Measurements from ENCODE around the gene SBF2. TPM values are rescaled to one million over a fixed set of nuclear protein-coding genes. Genes with fewer than 3 reads are reported as not detected.

The SBF2 gene
- total and polyA plus RNA-seq, 2 donors (not counting 1 experiment from before 2014, with no cell fraction given), result 5.6 to 17.7 TPM

DNA sequence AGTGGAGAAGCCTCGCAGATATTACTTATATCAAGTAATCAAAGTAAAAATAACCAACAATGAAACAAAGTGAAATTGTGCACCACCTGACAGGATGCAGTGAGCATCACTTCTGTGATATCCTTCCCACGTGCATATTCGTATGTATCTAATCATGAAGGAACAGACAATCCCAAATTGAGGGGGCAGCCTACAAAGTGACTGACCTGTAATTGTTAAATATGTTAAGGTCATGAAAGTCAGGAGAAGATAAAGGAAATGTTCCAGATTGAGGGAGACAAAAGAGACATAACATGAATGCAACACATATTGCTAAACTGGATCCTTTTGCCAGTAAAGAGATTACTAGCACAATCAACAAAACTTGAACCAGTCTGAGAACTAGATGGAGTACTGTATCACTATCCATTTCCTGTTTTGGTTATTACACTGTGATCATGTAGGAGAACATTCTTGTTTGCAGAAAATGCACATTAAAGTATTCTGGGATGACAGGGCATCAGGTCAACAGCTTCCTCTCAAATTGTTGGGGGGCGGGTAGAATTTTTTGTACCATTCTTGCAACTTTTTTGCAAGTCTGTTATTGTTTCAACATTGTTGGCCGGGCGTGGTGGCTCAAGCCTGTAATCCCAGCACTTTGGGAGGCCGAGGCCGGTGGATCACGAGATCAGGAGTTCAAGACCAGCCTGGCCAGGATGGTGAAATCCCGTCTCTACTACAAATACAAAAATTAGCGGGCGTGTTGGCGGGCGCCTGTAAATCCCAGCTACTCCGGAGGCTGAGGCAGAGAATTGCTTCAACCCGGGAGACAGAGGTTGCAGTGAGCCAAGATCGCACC is 2.0 kb downstream of the SBF2 start:
- Mint-ChIP-seq H3K9me3 (ENCODE audit: insufficient read depth) (no peaks in the 10 kb centered on the region), H3K27me3 (peaks cover 37% of the 10 kb centered on the region), H3K4me3 (peak overlapping the region; percentile 42), H3K4me1 (peaks cover 20% of the 10 kb centered on the region), H3K27ac (no peak overlapping the region)
- TF ChIP-seq, protein P1, sequence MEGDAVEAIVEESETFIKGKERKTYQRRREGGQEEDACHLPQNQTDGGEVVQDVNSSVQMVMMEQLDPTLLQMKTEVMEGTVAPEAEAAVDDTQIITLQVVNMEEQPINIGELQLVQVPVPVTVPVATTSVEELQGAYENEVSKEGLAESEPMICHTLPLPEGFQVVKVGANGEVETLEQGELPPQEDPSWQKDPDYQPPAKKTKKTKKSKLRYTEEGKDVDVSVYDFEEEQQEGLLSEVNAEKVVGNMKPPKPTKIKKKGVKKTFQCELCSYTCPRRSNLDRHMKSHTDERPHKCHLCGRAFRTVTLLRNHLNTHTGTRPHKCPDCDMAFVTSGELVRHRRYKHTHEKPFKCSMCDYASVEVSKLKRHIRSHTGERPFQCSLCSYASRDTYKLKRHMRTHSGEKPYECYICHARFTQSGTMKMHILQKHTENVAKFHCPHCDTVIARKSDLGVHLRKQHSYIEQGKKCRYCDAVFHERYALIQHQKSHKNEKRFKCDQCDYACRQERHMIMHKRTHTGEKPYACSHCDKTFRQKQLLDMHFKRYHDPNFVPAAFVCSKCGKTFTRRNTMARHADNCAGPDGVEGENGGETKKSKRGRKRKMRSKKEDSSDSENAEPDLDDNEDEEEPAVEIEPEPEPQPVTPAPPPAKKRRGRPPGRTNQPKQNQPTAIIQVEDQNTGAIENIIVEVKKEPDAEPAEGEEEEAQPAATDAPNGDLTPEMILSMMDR (IDR thresholded peaks at IDR 0.05), result no peak
- no peak for TF ChIP-seq EZH2 (IDR thresholded peaks at IDR 0.05; ENCODE audit: borderline replicate concordance, insufficient read depth, low read depth, low read length, poor library complexity, severe bottlenecking)
- intact Hi-C loops (cut with micrococcal nuclease), result no loop called here
- Histone ChIP-seq H3K27ac (ENCODE audit: low read length in 2 of 2) (no peak overlapping the region), H3K9me3 (ENCODE audit: control extremely low read depth in 1 of 3, control insufficient read depth in 2 of 3, insufficient read depth in 1 of 3, low read length in 2 of 3) (no peaks in the 10 kb centered on the region), H3K4me2 (replicated peaks; ENCODE audit: low read depth, low read length, poor library complexity, severe bottlenecking) (no peak overlapping the region), H3K27me3 (replicated peaks in 1 of 4; ENCODE audit: control extremely low read depth in 1 of 4, control insufficient read depth in 3 of 4, insufficient read depth in 4 of 4, low read length in 3 of 4) (peaks cover 0 to 22% (median 13%) of the 10 kb centered on the region in 4 experiments), H3K9ac (ENCODE audit: low read length) (no peak overlapping the region), H3K4me3 (ENCODE audit: control extremely low read depth in 1 of 5, extremely low read depth in 1 of 5, insufficient read depth in 1 of 5, low read depth in 2 of 5, low read length in 4 of 5) (no peak overlapping the region), H2AFZ (ENCODE audit: insufficient read depth, low read depth, low read length, poor library complexity, severe bottlenecking) (no peak overlapping the region), H3K4me1 (ENCODE audit: control insufficient read depth in 2 of 2, insufficient read depth in 2 of 2, low read length in 2 of 2) (peaks cover 19 to 20% of the 10 kb centered on the region in 2 donors), H4K20me1 (ENCODE audit: control insufficient read depth, insufficient read depth, low read length, poor library complexity, severe bottlenecking) (peaks cover 18% of the 10 kb centered on the region), H3K36me3 (replicated peaks in 1 of 2; ENCODE audit: control extremely low read depth in 1 of 2, control insufficient read depth in 1 of 2, extremely low read depth in 1 of 2, insufficient read depth in 2 of 2, low read length in 1 of 2) (no peaks in the 10 kb centered on the region), H3K79me2 (ENCODE audit: control insufficient read depth, insufficient read depth, low read length) (peaks cover 32% of the 10 kb centered on the region)
- ChIA-PET CTCF (interaction anchor here (0.9 to 1.3 kb wide), 3 partner anchors 12 to 30 kb away, joined by 3 to 4 read pairs (median 3); partner anchors contain the start of gene ADM), POLR2A (no interaction called here)
- 100% methylated on average over 6 of the region's 17 CpGs for WGBS (ENCODE audit: insufficient coverage)
- ATAC-seq (ENCODE audit: low read depth), result no peak
- no peak for DNase-seq

DNA sequence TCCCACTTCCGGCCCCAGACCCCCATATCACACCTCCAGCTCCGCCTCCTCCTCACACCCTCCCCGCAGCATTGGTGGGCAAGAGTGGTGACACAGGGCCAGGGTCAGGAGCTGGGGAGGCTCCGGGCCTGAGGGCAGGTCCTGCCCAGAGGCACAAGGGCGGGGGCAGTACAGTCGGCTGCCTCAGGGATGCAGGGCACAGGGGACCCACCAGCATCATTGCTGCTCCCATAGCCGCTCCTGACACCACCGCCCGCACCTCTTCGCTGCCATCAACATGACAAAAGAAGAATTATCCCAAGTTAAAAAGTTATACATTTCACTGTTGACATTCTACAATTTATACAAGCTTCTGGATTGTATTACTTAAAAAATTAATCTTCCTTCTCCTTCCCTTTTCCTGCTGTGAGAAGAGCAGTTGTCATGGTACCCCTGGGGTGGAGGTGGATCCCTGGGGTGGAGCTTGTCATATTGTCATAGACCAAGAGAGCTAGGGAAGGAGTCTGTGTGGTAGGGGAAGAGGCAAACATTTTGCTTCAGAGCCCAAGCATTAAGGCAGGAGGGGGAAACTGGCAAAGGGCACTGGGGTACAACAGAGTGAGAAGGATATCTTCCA is 4.1 kb downstream of the SBF2 start:
- no peak for ATAC-seq (ENCODE audit: low read depth)
- CTCF ChIA-PET, result no interaction called here

More for the DNA sequence above, 4.1 kb downstream of the SBF2 start:
- TF ChIP-seq EZH2 (IDR thresholded peaks at IDR 0.05; ENCODE audit: borderline replicate concordance, insufficient read depth, low read depth, low read length, poor library complexity, severe bottlenecking), result no peak
- TF ChIP-seq, protein P1 (IDR thresholded peaks at IDR 0.05), result no peak
- Mint-ChIP-seq H3K27me3 (peaks cover 23% of the 10 kb centered on the region), H3K4me3 (no peak overlapping the region), H3K27ac (no peak overlapping the region), H3K4me1 (peaks cover 19% of the 10 kb centered on the region), H3K9me3 (ENCODE audit: insufficient read depth) (no peaks in the 10 kb centered on the region)
- Histone ChIP-seq H3K36me3 (replicated peaks in 1 of 2; ENCODE audit: control extremely low read depth in 1 of 2, control insufficient read depth in 1 of 2, extremely low read depth in 1 of 2, insufficient read depth in 2 of 2, low read length in 1 of 2) (no peaks in the 10 kb centered on the region), H3K4me2 (replicated peaks; ENCODE audit: low read depth, low read length, poor library complexity, severe bottlenecking) (no peak overlapping the region), H3K4me1 (ENCODE audit: control insufficient read depth in 2 of 2, insufficient read depth in 2 of 2, low read length in 2 of 2) (peaks cover 13% of the 10 kb centered on the region in 2 donors), H2AFZ (ENCODE audit: insufficient read depth, low read depth, low read length, poor library complexity, severe bottlenecking) (no peak overlapping the region), H3K9me3 (ENCODE audit: control extremely low read depth in 1 of 3, control insufficient read depth in 2 of 3, insufficient read depth in 1 of 3, low read length in 2 of 3) (no peaks in the 10 kb centered on the region), H3K9ac (ENCODE audit: low read length) (no peak overlapping the region), H3K27me3 (replicated peaks in 1 of 4; ENCODE audit: control extremely low read depth in 1 of 4, control insufficient read depth in 3 of 4, insufficient read depth in 4 of 4, low read length in 3 of 4) (peaks cover 0 to 13% (median 5%) of the 10 kb centered on the region in 4 experiments), H3K27ac (ENCODE audit: low read length in 2 of 2) (no peak overlapping the region), H3K79me2 (ENCODE audit: control insufficient read depth, insufficient read depth, low read length) (peaks cover 33% of the 10 kb centered on the region), H3K4me3 (ENCODE audit: control extremely low read depth in 1 of 5, extremely low read depth in 1 of 5, insufficient read depth in 1 of 5, low read depth in 2 of 5, low read length in 4 of 5) (no peak overlapping the region), H4K20me1 (ENCODE audit: control insufficient read depth, insufficient read depth, low read length, poor library complexity, severe bottlenecking) (peaks cover 18% of the 10 kb centered on the region)
- intact Hi-C loops (cut with micrococcal nuclease), result no loop called here
- POLR2A ChIA-PET, result no interaction called here
- no peak for DNase-seq
- WGBS (ENCODE audit: insufficient coverage), result 98% methylated on average over 6 of the region's 10 CpGs

All from B cell (primary cell).